Astrocyte of the spinal cord (primary cell): ENCODE results near the gene HECA.
"Not testable (repeated sequence)": the region's sequence is repeated elsewhere in the genome, so short reads cannot be mapped to it uniquely, and the experiment has no call there.

Source experiments
- DNase-seq: peaks from one replicate; pipeline ENCODE4 v3.0.0; 2011; ENCODE audit warnings: low read depth, low spot score
- H3K4me3 ChIP-seq: 2 replicates; pipeline ENCODE4 v1.5.1; 2011; ENCODE audit warnings: low read depth, mild to moderate bottlenecking, low read length, moderate library complexity
- CTCF ChIP-seq: IDR thresholded peaks from 2 replicates; pipeline ENCODE4 v1.5.1; 2012; ENCODE audit warnings: low read depth, mild to moderate bottlenecking, low read length, inconsistent platforms
- in situ Hi-C: cut with HindIII; loops from 2 replicates; pipeline ENCODE4 v1.10.0; 2017; ENCODE audit warnings: low sequenced_read_pairs

The HECA gene

GRCh38 chr6:139219271-139219729 lies 84.4 kb downstream of the HECA start:
- peak; percentile 94 for DNase-seq
- TF ChIP-seq CTCF, result peak; percentile 88
- no peak overlapping the region for H3K4me3 ChIP-seq
- in situ Hi-C loops, result no loop called here

- in situ Hi-C loops, result no loop called here
- H3K4me3 ChIP-seq, result no peak overlapping the region
- TF ChIP-seq CTCF, result no peak
- no peak for DNase-seq
Measured at GRCh38 chr6:139219746-139220145, 84.9 kb downstream of the HECA start.

- DNase-seq, in situ Hi-C loops, H3K4me3 ChIP-seq: not testable (repeated sequence)
Measured at GRCh38 chr6:139228387-139228786, 93.5 kb downstream of the HECA start.
